ENCODE measurements around the gene PTPN14.
"Not testable (repeated sequence)": the region's sequence is repeated elsewhere in the genome, so short reads cannot be mapped to it uniquely, and the experiment has no call there.

PTPN14 gene

GRCh38 chr1:214542275-214543199, 8.9 kb downstream of the PTPN14 start:
- no peak for DNase-seq (ENCODE audit: low read depth, low spot score)

- no peak for DNase-seq (ENCODE audit: low read depth, low spot score)
Observed at GRCh38 chr1:214541693-214542092, 9.7 kb downstream of the PTPN14 start.

DNA sequence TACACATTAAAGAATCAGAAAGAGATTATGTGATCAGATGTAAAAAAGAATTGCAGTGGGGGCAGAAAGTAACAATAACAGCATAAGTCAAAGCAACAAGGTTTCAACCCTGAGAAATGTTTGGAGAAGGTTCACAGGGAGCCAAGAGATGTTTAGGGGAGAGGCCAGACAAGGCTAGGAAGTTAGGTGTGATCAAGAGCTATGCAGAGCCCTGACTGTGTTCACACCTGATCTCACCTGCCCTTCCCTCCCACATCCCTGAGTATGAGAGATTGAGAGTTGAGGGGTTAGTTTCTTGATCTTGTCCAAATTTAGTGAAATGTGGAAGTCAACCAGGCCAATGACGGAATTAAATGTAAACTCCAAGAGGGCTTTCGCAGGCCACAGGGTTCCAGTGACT, 10.2 kb downstream of the PTPN14 start:
- DNase-seq (ENCODE audit: low read depth, low spot score), result no peak

DNA sequence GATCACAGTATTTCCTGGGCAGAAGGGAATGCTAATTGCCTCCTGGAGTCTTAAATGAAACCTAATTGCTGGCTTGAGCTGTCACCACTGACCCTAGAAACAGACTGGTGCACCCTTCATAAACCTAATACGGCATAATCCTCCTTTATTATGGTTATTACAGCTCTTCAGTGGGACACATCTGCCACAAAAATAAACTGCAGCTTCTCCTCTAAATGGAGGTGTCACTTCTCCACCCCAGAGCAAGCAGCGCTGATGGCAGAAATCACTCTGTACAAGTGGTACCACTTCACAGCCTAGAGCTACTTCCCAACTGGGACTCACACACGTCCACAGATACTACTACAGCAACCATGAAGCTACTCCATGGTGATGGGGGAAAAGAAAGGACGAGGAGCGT, 11.1 kb downstream of the PTPN14 start:
- DNase-seq (ENCODE audit: low read depth, low spot score), result no peak

DNA sequence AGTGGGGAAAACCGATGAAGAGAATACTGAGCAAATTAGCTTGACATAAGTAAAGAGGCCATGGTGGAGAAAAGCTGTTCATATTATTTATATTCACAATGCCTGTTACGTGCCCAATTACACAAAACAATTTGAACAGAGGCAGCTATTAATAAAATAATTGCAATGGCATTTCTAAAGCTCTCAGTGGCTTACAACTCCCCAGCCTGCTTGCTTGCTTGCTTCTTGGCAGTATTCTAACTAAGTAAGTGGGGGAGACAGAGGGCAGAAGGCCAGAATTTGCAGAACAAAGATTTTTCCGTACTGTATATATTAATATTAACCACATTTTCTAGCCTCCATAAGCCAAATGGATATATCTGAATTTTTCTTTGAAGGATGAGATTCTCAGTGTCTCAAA, 12.9 kb downstream of the PTPN14 start:
- DNase-seq (ENCODE audit: low read depth, low spot score), result no peak

DNA sequence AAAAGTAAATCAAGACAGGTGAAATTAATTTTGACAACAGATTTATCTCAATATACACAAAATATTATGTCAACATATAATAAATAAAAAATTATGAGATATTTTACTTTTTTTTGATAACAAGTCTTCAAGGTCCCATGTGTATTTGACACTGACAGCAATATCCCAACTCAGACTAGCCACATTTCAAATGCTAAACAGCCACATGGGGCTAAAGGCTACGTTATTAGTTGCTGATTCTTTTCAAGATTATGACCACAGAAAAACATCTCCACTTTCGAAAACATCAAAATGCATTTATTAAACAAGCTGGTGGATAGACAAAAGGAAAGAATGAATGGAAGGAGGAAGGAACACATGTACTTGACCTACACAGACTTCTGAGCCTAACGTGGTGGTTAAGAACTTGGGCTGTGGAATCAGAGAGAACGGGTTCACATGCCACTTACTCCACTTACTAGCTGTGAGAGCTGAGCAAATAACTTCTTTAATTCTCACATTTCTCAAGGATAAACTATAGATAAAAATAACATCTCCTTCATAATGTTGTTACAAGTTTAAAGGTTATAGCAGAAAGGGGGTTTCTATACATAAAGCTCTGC, 13.4 kb downstream of the PTPN14 start:
- DNase-seq (ENCODE audit: low read depth, low spot score), result no peak

- peak; percentile 46 for DNase-seq (ENCODE audit: low read depth, low spot score)
Observed at GRCh38 chr1:214537219-214537618, 14.2 kb downstream of the PTPN14 start.

- DNase-seq (ENCODE audit: low read depth, low spot score), result no peak
Observed at GRCh38 chr1:214532070-214532469, 19.3 kb downstream of the PTPN14 start.

DNA sequence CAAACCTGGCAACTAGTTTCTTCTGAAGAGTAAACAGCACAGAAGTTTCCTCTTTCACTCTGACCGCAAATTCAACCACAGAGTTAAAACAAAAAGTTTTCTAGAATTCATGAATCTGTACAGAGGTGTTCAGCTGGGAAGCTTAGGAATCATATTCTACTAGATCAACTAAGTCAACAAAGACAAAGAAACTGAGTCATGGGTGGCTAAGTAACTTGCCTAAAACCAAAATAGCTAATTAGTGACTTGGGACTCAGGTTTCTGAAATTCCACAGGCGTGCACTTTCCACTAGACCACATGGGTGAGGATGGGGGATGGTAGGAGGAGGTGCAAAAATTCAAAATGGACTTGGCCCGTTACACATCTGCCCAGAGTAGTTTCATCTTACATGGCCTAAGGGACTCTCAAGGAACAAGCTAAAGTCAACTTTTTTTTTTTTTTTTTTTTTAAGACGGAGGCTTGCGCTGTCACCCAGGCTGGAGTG, 25.8 kb downstream of the PTPN14 start:
- DNase-seq (ENCODE audit: low read depth, low spot score), result peak; percentile 66

GRCh38 chr1:214524824-214525223, 26.6 kb downstream of the PTPN14 start:
- DNase-seq (ENCODE audit: low read depth, low spot score), result no peak

DNA sequence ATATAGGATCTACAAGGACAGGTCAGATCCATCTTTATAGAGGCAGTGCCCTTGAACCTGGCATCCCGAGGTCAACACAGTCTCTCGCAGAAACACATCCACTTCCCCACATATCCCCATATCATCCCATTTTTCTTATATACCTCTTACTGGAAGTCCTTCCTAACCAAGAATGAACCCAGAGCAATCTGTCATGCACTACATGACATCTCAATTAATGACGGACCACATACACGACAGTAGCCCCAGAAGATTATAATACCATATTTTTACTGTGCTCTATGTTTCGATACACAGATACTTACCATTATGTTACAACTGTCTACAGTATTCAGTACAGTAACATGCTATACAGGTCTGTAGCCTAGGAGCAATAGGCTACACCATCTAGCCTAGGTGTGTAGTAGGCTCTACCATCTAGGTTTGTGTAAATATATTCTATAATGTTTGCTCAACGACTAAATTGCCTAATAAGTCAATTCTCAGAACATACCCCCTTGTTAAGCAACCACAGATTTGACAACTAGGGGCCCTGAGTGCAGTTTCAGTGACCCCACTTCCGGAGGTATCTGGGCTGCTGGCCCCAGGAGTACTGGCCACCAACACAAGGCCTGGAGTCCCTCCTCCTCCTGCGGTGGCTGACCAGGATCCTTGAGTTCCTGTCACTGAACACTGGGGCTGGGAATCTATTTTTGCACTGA, 28.1 kb downstream of the PTPN14 start:
- no peak for DNase-seq (ENCODE audit: low read depth, low spot score)

- not testable (repeated sequence) for DNase-seq (ENCODE audit: low read depth, low spot score)
Observed at GRCh38 chr1:214521458-214521857, 29.9 kb downstream of the PTPN14 start.

DNA sequence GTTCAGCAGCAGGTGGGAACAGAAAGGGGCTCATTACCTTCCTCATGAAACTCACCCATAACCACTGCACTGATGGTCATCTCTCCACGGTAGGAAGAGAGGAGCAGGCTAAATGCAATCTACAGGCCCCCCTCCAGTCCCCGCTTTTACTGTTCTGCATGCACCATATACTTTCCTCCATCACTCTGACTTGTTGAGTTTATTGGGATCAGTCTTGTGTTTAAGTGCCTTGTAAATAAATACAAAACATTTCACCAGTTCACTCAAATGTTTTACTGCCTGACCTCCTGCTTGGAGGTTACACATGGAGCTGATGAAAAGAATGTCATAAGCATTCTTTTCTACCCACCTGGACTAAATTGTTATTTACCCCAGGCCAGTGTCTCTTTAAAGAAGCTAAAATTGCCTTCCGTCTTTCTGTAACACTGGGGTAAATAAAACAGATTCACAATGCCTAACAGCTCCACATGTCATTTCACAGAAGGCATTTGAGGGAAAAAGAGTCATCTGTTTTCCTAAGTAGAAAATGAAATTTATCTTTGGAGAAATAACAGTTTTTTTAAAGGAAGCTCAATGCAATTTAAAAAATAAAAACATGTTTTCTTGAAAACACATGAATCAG, 30.7 kb downstream of the PTPN14 start:
- DNase-seq (ENCODE audit: low read depth, low spot score), result no peak

GRCh38 chr1:214518361-214518760, 33.0 kb downstream of the PTPN14 start:
- DNase-seq (ENCODE audit: low read depth, low spot score), result no peak

DNA sequence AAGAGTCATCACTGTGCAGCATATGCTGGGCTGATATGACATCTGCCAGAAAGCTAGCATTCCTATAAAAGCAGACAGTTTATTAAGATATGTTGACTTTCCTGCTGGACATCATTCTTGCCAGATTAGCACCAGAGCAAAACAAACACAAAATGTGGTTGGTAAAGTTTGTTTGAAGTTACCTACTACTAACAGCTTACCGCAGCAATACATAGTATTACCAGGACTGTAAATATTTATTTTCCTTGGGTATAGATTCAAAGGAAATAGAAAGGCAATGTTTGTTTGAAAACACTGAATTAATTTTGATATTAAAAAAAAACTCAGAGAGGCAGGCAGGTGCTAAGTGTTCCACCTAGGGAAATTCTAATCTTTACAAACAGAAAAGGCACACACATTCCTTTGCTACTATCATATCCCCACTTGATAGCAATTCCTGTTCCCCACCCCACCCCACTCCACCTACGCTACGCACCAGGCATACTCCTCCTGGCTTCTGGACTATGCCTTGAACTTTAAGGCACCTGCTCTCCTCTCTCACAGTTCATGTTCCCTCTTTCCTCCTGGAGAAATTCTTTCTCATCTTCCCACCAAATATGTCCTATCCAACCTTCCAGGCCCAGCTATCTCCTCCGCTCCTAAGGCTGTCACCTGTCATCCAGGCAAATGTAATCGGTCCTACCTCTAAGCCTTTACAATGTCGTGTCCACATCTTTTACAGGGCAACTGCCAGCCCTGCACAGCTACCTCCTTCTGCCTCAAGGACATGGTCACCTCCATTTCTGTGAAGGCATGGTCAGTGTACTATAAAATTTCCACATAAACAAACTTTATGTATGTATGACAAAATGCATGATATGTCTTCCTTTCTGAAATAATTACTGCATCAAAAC, 34.7 kb downstream of the PTPN14 start:
- no peak for DNase-seq (ENCODE audit: low read depth, low spot score)

DNA sequence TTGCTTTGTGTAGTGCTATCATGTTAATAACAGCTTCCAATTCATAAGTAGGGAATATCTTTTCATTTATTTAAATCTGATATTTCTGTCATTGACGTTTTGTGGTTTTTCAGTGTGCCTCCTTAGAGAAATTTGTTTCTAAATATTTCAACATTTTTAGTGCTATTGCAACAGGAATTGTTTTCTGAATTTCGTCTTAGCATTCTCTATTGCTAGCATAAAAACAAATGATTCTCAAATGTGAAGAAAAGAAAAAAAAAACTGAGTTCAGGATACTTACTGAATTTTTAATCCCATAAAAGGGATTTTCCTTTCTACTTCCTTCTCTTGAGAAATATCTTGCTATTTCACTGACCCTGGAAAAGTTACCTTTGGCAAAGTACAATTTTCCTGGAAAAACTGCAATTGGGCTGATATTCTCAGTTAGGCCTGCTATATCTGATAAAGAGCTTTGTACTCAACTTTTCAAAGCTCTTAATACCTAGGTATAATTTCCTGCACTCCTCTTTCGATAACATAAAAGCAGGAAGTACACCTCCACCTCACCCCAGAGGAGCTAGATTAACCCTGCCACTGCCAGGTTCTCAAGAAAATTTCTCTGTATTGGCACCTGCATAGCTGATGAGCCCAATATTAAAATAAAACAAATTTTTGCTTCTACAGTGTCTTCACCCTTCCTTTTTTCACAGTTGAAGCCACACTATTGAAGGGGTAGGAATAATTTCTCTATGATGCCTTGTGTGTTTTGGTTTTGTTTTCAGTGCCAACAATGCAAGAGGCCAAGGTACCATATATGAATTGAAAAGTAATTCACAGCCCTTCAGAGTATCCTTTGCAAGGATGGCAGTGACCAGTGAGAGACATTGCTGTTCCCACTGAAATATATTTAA, 35.6 kb downstream of the PTPN14 start:
- no peak for DNase-seq (ENCODE audit: low read depth, low spot score)

- no peak for DNase-seq (ENCODE audit: low read depth, low spot score)
Observed at GRCh38 chr1:214514819-214515383, 36.5 kb downstream of the PTPN14 start.

GRCh38 chr1:214514032-214514818, 37.2 kb downstream of the PTPN14 start:
- peak; percentile 50 for DNase-seq (ENCODE audit: low read depth, low spot score)

- DNase-seq (ENCODE audit: low read depth, low spot score), result no peak
Observed at GRCh38 chr1:214513394-214513793, 38.0 kb downstream of the PTPN14 start.

Data from astrocyte of the hippocampus (primary cell).